Nephron (organoid): ENCODE data around the gene ALKBH5.
A peak's percentile ranks its signal among the peaks of the same experiment; 100 is the strongest.

Experiments
- H3K27ac Mint-ChIP-seq, 3 experiments: 2 replicates each; pipeline ENCODE4 v1.8.0; 2020; ENCODE audit warnings: mixed read lengths in 3 of 3, mild to moderate bottlenecking in 2 of 3, moderate library complexity in 1 of 3
- H3K27me3 Mint-ChIP-seq: 2 replicates; pipeline ENCODE4 v1.8.0; 2021; ENCODE audit warnings: low read depth, mild to moderate bottlenecking, moderate library complexity, mixed read lengths
- H3K36me3 Mint-ChIP-seq: 2 replicates; pipeline ENCODE4 v1.8.0; 2020; ENCODE audit warnings: low read depth, mixed read lengths
- H3K4me1 Mint-ChIP-seq: 2 replicates; pipeline ENCODE4 v1.8.0; 2020; ENCODE audit warnings: mixed read lengths
- H3K4me3 Mint-ChIP-seq, 3 experiments: 2 replicates each; pipeline ENCODE4 v1.8.0; 2020; ENCODE audit warnings: mild to moderate bottlenecking in 3 of 3, mixed read lengths in 3 of 3, moderate library complexity in 2 of 3
- H3K9me3 Mint-ChIP-seq: 2 replicates; pipeline ENCODE4 v1.8.0; 2020; ENCODE audit warnings: mixed read lengths
- CTCF ChIP-seq, 3 experiments: fragments of 200-600 bp; sonication (generic); IDR thresholded peaks; one replicate each; pipeline ENCODE4 v1.5.0; 2021; ENCODE audit warnings: antibody characterized with exemption in 3 of 3; ENCODE audit not compliant: unreplicated experiment in 3 of 3

The ALKBH5 gene

GRCh38 chr17:18226284-18226945 lies 42.8 kb downstream of the ALKBH5 start:
- TF ChIP-seq CTCF (IDR thresholded peaks at IDR 0.05; ENCODE audit: unreplicated experiment in 3 of 3) = no peak
- no peaks in the 10 kb centered on the region for H3K36me3 Mint-ChIP-seq
- H3K27ac Mint-ChIP-seq = peak overlapping the region; percentile 92 to 95 (median 94)
- no peaks in the 10 kb centered on the region for H3K9me3 Mint-ChIP-seq
- H3K27me3 Mint-ChIP-seq = no peaks in the 10 kb centered on the region
- H3K4me1 Mint-ChIP-seq = peaks cover 31% of the 10 kb centered on the region
- H3K4me3 Mint-ChIP-seq = peak overlapping the region; percentile 96 to 98 (median 97)

- H3K27me3 Mint-ChIP-seq = no peaks in the 10 kb centered on the region
- H3K4me1 Mint-ChIP-seq = peaks cover 31% of the 10 kb centered on the region
- no peak for TF ChIP-seq CTCF (IDR thresholded peaks at IDR 0.05; ENCODE audit: unreplicated experiment in 3 of 3)
- H3K4me3 Mint-ChIP-seq = peak overlapping the region; percentile 22 to 71 (median 43)
- no peaks in the 10 kb centered on the region for H3K9me3 Mint-ChIP-seq
- no peaks in the 10 kb centered on the region for H3K36me3 Mint-ChIP-seq
- H3K27ac Mint-ChIP-seq = peak overlapping the region in 2 of 3 experiments; percentile 27 to 92
These were observed 44.0 kb downstream of the ALKBH5 start for GRCh38 chr17:18227635-18228034.

GRCh38 chr17:18228176-18228682 lies 44.6 kb downstream of the ALKBH5 start:
- Mint-ChIP-seq H3K4me3 (peak overlapping the region; percentile 43 to 71 (median 57)), H3K27ac (peak overlapping the region in 2 of 3 experiments; percentile 23 to 92), H3K4me1 (peaks cover 31% of the 10 kb centered on the region), H3K9me3 (no peaks in the 10 kb centered on the region), H3K36me3 (no peaks in the 10 kb centered on the region), H3K27me3 (no peaks in the 10 kb centered on the region)
- TF ChIP-seq CTCF (IDR thresholded peaks at IDR 0.05; ENCODE audit: unreplicated experiment in 3 of 3) = no peak

GRCh38 chr17:18229254-18229653 lies 45.6 kb downstream of the ALKBH5 start:
- H3K27me3 Mint-ChIP-seq = no peaks in the 10 kb centered on the region
- peak overlapping the region in 1 of 3 experiments; percentile 53 for H3K4me3 Mint-ChIP-seq
- H3K9me3 Mint-ChIP-seq = no peaks in the 10 kb centered on the region
- no peak overlapping the region for H3K27ac Mint-ChIP-seq
- H3K36me3 Mint-ChIP-seq = no peaks in the 10 kb centered on the region
- peaks cover 31% of the 10 kb centered on the region for H3K4me1 Mint-ChIP-seq
- TF ChIP-seq CTCF (IDR thresholded peaks at IDR 0.05; ENCODE audit: unreplicated experiment in 3 of 3) = no peak

GRCh38 chr17:18229771-18230170 lies 46.1 kb downstream of the ALKBH5 start:
- H3K4me3 Mint-ChIP-seq = no peak overlapping the region
- H3K4me1 Mint-ChIP-seq = peaks cover 29% of the 10 kb centered on the region
- H3K36me3 Mint-ChIP-seq = peaks cover 1% of the 10 kb centered on the region
- H3K9me3 Mint-ChIP-seq = no peaks in the 10 kb centered on the region
- no peaks in the 10 kb centered on the region for H3K27me3 Mint-ChIP-seq
- TF ChIP-seq CTCF (IDR thresholded peaks at IDR 0.05; ENCODE audit: unreplicated experiment in 3 of 3) = no peak
- H3K27ac Mint-ChIP-seq = no peak overlapping the region
